Right lobe of liver (tissue), 4 donors: Measurements from ENCODE around the gene HERPUD1.

Experiments used
- POLR2A ChIP-seq: fragments of 450-650 bp; IDR thresholded peaks from one replicate; pipeline ENCODE4 v1.6.1; 2017; ENCODE audit warnings: antibody characterized with exemption, mild to moderate bottlenecking
- TF ChIP-seq, protein P1 (sequence below), 4 donors: fragments of 200-600 bp in 3 of 4; fragments of 450-650 bp in 1 of 4; IDR thresholded peaks; one replicate each; pipeline versions ENCODE4 v1.5.1 to v1.8.0; 2016 to 2022; ENCODE audit warnings: antibody characterized with exemption in 4 of 4, mild to moderate bottlenecking in 2 of 4
- donor health status: DM: no; HTN: no; CAD: no.
- donor health status: DM: no; HTN: no; CAD: no.
- donor health status: DM: no; HTN: yes; CAD: no.

GRCh38 chr16:56984639-56985038 lies 52.7 kb downstream of the HERPUD1 start:
- TF ChIP-seq, protein P1, sequence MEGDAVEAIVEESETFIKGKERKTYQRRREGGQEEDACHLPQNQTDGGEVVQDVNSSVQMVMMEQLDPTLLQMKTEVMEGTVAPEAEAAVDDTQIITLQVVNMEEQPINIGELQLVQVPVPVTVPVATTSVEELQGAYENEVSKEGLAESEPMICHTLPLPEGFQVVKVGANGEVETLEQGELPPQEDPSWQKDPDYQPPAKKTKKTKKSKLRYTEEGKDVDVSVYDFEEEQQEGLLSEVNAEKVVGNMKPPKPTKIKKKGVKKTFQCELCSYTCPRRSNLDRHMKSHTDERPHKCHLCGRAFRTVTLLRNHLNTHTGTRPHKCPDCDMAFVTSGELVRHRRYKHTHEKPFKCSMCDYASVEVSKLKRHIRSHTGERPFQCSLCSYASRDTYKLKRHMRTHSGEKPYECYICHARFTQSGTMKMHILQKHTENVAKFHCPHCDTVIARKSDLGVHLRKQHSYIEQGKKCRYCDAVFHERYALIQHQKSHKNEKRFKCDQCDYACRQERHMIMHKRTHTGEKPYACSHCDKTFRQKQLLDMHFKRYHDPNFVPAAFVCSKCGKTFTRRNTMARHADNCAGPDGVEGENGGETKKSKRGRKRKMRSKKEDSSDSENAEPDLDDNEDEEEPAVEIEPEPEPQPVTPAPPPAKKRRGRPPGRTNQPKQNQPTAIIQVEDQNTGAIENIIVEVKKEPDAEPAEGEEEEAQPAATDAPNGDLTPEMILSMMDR (IDR thresholded peaks at IDR 0.05), result no peak
- TF ChIP-seq POLR2A, result no peak
